Fibroblast of mammary gland (primary cell): ENCODE measurements around the gene CDK14.

Experiments
- DNase-seq: peaks from one replicate; pipeline ENCODE4 v3.0.0-alpha.2; 2010; ENCODE audit warnings: low read depth
- H3K4me3 ChIP-seq: 2 replicates; pipeline ENCODE4 v1.5.1; 2011; ENCODE audit warnings: low read depth, mild to moderate bottlenecking, low read length, moderate library complexity; ENCODE audit not compliant: control insufficient read depth
- CTCF ChIP-seq: conservative IDR thresholded peaks from 2 replicates; pipeline ENCODE4 v1.5.1; 2011; ENCODE audit warnings: low read depth, low read length, inconsistent platforms; ENCODE audit not compliant: control insufficient read depth, insufficient read depth

Gene CDK14

DNA sequence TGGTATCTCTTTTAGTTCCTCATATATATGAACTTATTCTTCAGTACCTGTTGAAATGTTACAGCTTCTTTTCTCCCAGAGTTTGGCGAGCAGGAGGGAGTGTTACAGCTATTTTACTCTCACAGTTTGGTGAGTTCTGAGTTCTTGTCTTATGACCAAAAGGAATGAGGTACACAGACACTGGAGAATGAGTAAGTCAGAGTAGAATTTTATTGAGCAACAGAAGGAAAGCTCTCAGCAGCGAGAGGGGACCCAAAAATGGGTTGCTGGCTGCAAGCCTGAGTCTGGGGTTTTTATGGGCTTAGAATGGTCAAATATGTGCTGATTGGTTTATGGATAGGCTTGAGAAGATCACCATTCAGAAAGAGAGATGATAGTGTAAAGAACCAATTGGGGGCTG, 175.2 kb downstream of the CDK14 start:
- TF ChIP-seq CTCF, result no peak
- DNase-seq, result peak; percentile 63
- H3K4me3 ChIP-seq, result no peak overlapping the region

DNA sequence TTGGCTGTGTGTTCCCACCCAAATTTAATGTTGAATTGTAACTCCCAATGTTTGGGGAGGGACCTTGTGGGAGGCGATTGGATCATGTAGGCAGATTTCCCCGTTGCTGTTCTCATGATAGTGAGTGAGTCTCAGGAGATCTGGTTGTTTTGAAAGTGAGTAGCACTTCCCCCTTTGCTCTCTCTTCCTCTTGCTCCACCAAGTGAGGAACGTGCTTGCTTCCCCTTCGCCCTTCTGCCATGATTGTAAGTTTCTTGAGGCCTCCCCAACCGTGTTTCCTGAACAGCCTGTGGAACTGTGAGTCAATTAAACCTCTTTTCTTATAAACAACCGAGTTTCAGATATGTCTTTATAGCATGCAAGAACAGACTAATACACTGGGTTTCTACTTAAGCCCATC, 176.3 kb downstream of the CDK14 start:
- DNase-seq, result no peak
- TF ChIP-seq CTCF, result no peak
- no peak overlapping the region for H3K4me3 ChIP-seq

DNA sequence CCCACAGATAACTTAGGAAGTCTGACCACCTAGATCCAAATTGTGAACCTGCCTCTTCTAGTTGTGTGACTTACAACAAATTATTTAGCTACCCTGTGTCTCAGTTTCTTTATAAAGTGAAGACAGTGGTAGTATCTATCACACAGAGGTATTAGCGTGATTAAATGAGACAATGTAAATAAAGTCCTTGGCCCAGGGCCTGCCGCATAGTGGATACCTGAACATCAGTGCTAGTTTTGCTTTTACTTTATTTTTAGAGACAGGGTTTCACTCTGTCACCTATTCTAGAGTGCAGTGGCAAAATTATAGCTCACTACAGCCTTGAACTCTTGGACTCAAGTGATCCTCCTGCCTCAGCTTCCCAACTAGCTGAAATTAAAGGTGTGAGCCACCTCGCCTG, 177.1 kb downstream of the CDK14 start:
- no peak for DNase-seq
- TF ChIP-seq CTCF, result no peak

DNA sequence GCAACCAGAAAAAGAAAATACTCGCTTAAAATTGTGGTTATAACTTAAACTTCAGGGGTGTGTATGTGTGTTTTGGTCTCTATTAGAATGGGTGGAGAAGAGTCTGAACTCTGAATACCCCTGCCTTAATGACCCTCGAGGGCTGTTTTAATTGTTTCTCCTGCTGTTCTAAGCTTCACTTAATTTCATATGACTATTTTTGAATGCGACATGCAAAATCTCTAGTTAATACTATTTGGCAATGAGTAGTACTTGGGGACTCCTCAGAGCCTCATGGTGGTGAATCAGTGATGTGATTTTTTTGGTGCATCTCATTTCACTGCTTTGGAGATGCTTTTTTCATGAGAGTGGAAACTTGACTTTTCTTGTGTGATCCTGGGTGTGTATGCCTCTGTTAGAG, 178.6 kb downstream of the CDK14 start:
- no peak for DNase-seq
- no peak for TF ChIP-seq CTCF
- no peak overlapping the region for H3K4me3 ChIP-seq

More for the DNA sequence above, 177.1 kb downstream of the CDK14 start:
- no peak overlapping the region for H3K4me3 ChIP-seq

DNA sequence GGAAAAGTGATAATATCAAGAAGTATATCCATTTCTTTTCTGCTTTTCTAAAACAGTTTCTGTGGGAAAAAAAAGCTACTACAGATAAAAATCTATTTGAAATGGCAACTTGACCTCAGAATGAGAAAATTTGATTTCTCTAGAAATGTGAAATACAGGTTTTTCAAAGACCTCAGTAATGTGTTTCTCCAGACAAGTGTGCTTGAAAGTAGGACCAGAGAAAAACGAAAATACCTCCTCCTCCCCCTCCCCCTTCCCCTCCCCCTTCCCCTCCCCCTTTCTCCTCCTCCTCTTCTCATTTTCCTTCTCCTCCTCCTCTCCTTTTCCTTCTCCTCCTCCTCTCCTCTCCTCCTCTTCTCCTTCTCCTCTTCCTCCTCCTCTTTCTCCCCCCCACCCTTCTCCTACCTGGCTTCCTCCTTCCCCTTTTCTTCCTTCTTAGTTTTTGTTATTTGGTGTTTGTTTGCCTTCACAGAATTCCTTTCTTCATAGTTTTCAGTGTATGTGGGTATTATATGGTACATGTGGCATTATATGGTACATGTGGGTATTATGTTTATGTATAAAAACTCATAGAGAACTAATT, 179.4 kb downstream of the CDK14 start:
- TF ChIP-seq CTCF, result no peak
- no peak overlapping the region for H3K4me3 ChIP-seq
- no peak for DNase-seq

DNA sequence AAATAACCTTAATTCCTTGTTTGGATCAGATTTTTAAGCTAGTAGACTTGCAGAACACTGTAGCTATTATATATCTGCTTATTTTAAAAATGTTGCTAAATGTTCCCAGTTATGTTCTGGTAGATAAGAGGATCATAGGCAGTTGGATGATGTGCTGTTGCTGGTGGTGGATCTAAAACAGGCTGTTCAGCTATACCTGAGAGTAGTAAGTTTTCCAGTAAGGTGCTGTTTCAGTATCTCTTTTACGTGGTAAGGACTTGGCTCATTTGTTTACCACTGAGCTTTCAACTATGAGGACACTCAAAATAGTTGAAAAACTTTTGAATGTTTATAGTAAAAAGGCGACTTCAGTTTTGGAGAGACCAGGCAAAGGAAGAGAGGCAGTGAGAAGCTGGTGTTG, 180.9 kb downstream of the CDK14 start:
- DNase-seq, result no peak
- no peak for TF ChIP-seq CTCF
- no peak overlapping the region for H3K4me3 ChIP-seq

- H3K4me3 ChIP-seq, result no peak overlapping the region
- DNase-seq, result peak; percentile 13
- TF ChIP-seq CTCF, result no peak
Observed at GRCh38 chr7:90777465-90777864, 181.3 kb downstream of the CDK14 start.
